ENCODE results near the gene SRPK2. TPM values are rescaled to one million over a fixed set of nuclear protein-coding genes. Genes with fewer than 3 reads are reported as not detected.

SRPK2 gene
- total RNA-seq, 8 experiments from 2014 or later, result 36.4 to 96.1 (median 47.3) TPM

DNA sequence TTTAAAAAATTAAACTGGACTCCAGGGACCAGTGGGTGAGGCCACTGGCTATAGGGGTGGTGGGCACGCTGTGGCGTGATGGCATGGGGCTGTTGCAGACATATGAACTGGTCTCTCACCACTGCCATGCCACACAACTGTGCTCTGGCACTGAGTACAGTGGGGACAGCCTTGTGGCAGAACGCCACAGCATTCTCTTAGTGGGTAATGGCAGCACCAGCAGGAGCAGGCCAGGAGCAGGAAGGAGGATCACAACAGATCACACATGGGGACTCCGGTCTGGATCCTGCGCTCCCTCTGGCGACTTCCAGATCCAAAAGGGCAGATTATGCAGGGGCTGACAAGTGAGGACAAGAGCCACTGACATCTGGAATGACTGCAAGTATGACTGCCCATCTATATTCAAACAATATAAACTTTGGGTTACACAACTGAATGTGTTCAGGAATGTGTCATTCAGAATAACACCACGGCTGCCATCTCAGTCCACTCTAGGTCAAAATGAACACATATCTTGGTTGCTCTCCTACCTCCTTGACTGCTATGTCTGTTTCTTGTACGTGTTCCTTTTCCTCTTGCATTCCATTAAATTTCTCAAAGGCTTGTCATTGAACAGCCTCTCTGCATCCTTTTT, 198.7 kb downstream of the SRPK2 start:
- ATAC-seq (replicated peaks in 6 of 8), result no peak

GRCh38 chr7:105188201-105188600, 200.5 kb downstream of the SRPK2 start:
- ATAC-seq (replicated peaks in 6 of 8), result peak in 1 of 8 experiments; percentile 22
- peaks cover 0 to 9% of the 10 kb centered on the region in 2 donors for H3K4me1 ChIP-seq (replicated peaks in 1 of 2)
- H3K4me3 ChIP-seq, result no peak overlapping the region
- in situ Hi-C loops (cut with MboI; ENCODE audit: low pct_unique_long_range_greater_than_20kb in 2 of 9, low sequenced_read_pairs in 9 of 9, unreplicated experiment in 9 of 9), result no loop called here
- no peak overlapping the region for H3K27ac ChIP-seq

More for the DNA sequence above, 198.7 kb downstream of the SRPK2 start:
- peaks cover 0 to 9% of the 10 kb centered on the region in 2 donors for H3K4me1 ChIP-seq (replicated peaks in 1 of 2)
- 70 to 100% (median 91%) methylated on average over 2 to 4 of the region's 8 CpGs; no CpG with 5 or more reads in 2 of the 10 experiments for WGBS, 10 experiments
- in situ Hi-C loops (cut with MboI; ENCODE audit: low pct_unique_long_range_greater_than_20kb in 2 of 9, low sequenced_read_pairs in 9 of 9, unreplicated experiment in 9 of 9), result no loop called here
- H3K27ac ChIP-seq, result no peak overlapping the region
- no peak overlapping the region for H3K4me3 ChIP-seq

GRCh38 chr7:105187302-105188169, 201.2 kb downstream of the SRPK2 start:
- 66 to 100% (median 82%) methylated on average over 1 to 4 of the region's 4 CpGs; no CpG with 5 or more reads in 1 of the 10 experiments for WGBS, 10 experiments
- in situ Hi-C loops (cut with MboI; ENCODE audit: low pct_unique_long_range_greater_than_20kb in 2 of 9, low sequenced_read_pairs in 9 of 9, unreplicated experiment in 9 of 9), result no loop called here
- Histone ChIP-seq H3K27ac (no peak overlapping the region), H3K4me1 (replicated peaks in 1 of 2) (peaks cover 0 to 9% of the 10 kb centered on the region in 2 donors), H3K4me3 (no peak overlapping the region)
- peak in 4 of 8 experiments; percentile 22 to 65 (median 38) for ATAC-seq (replicated peaks in 6 of 8)

- Histone ChIP-seq H3K27ac (no peak overlapping the region), H3K4me3 (no peak overlapping the region), H3K4me1 (replicated peaks in 1 of 2) (peaks cover 0 to 9% of the 10 kb centered on the region in 2 donors)
- ATAC-seq (replicated peaks in 6 of 8), result peak in 3 of 8 experiments; percentile 33 to 64 (median 48)
- in situ Hi-C loops (cut with MboI; ENCODE audit: low pct_unique_long_range_greater_than_20kb in 2 of 9, low sequenced_read_pairs in 9 of 9, unreplicated experiment in 9 of 9), result no loop called here
- 39 to 100% (median 95%) methylated on average over 1 to 2 of the region's 2 CpGs; no CpG with 5 or more reads in 1 of the 10 experiments for WGBS, 10 experiments
These were observed 203.3 kb downstream of the SRPK2 start for GRCh38 chr7:105185290-105186010.

- no peaks in the 10 kb centered on the region for H3K4me1 ChIP-seq (replicated peaks in 1 of 2)
- in situ Hi-C loops (cut with MboI; ENCODE audit: low pct_unique_long_range_greater_than_20kb in 2 of 9, low sequenced_read_pairs in 9 of 9, unreplicated experiment in 9 of 9), result no loop called here
- no peak overlapping the region for H3K4me3 ChIP-seq
- no peak overlapping the region for H3K27ac ChIP-seq
- WGBS, 10 experiments, result 80 to 100% (median 100%) methylated on average over 1 to 2 of the region's 2 CpGs; no CpG with 5 or more reads in 2 of the 10 experiments
- ATAC-seq (replicated peaks in 6 of 8), result no peak
These were observed 208.7 kb downstream of the SRPK2 start for GRCh38 chr7:105180002-105180401.

DNA sequence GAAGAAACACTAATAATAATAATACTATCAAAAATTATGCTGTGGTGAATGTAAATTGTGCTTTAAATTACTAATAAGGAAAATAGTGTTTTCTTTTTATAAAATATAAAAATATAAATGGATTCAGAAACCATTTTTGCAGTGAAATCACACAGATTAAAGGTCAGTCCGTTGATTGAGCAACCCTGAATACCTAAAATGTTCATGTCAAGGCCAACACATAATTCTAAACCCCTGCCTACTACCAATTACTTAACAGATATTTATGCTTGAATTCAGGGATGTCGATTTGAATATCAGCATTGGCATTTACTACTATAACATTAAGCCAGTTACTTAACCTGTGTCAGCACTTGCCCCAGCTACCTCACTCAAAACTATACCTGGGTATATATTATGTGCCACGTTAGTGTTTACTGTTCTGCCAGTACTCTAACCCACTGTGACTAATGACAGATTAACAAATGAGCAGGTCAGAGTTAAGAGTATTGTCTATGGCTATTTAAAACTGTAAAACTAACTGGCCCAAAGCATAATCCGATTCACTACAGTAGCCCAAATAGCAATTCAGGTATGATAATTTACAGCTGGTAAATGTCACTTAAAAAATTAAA, 209.7 kb downstream of the SRPK2 start:
- in situ Hi-C loops (cut with MboI; ENCODE audit: low pct_unique_long_range_greater_than_20kb in 2 of 9, low sequenced_read_pairs in 9 of 9, unreplicated experiment in 9 of 9), result no loop called here
- ATAC-seq (replicated peaks in 6 of 8), result no peak
- 85 to 100% (median 91%) methylated on average over 1 to 4 of the region's 4 CpGs; no CpG with 5 or more reads in 1 of the 10 experiments for WGBS, 10 experiments

GRCh38 chr7:105178177-105178576, 210.5 kb downstream of the SRPK2 start:
- Histone ChIP-seq H3K4me1 (replicated peaks in 1 of 2) (no peaks in the 10 kb centered on the region), H3K27ac (no peak overlapping the region), H3K4me3 (no peak overlapping the region)
- in situ Hi-C loops (cut with MboI; ENCODE audit: low pct_unique_long_range_greater_than_20kb in 2 of 9, low sequenced_read_pairs in 9 of 9, unreplicated experiment in 9 of 9), result no loop called here
- ATAC-seq (replicated peaks in 6 of 8), result no peak
- WGBS, 10 experiments, result 14 to 96% (median 70%) methylated on average over 1 to 4 of the region's 4 CpGs

More for the DNA sequence above, 209.7 kb downstream of the SRPK2 start:
- H3K4me3 ChIP-seq, result no peak overlapping the region
- no peak overlapping the region for H3K27ac ChIP-seq
- H3K4me1 ChIP-seq (replicated peaks in 1 of 2), result no peaks in the 10 kb centered on the region

GRCh38 chr7:105177026-105177425, 211.7 kb downstream of the SRPK2 start:
- H3K4me1 ChIP-seq (replicated peaks in 1 of 2), result no peaks in the 10 kb centered on the region
- in situ Hi-C loops (cut with MboI; ENCODE audit: low pct_unique_long_range_greater_than_20kb in 2 of 9, low sequenced_read_pairs in 9 of 9, unreplicated experiment in 9 of 9), result no loop called here
- H3K4me3 ChIP-seq, result no peak overlapping the region
- WGBS, 10 experiments, result 72 to 100% (median 93%) methylated on average over 2 to 3 of the region's 3 CpGs; no CpG with 5 or more reads in 1 of the 10 experiments
- no peak for ATAC-seq (replicated peaks in 6 of 8)
- H3K27ac ChIP-seq, result no peak overlapping the region

DNA sequence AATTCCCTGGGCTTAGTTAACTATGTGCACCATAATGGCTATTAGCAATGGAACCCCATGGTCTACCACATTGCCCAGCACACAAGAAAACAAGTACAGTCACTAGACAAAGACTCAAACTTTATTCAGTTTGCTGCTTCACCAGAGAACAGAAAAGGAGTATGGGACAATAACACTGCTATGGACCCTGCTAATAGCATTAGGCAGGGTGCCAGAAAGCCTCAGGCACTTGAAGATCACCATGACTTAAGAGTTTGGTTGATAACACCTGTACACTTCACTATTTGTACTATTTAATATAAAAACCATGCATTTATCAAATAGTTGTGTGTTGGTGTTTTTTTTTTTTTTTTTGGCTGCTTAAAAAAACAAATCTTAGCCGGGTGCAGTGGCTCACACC, 215.1 kb downstream of the SRPK2 start:
- Histone ChIP-seq H3K4me3 (no peak overlapping the region), H3K4me1 (replicated peaks in 1 of 2) (no peaks in the 10 kb centered on the region), H3K27ac (no peak overlapping the region)
- in situ Hi-C loops (cut with MboI; ENCODE audit: low pct_unique_long_range_greater_than_20kb in 2 of 9, low sequenced_read_pairs in 9 of 9, unreplicated experiment in 9 of 9), result no loop called here
- WGBS, 10 experiments, result 80 to 100% (median 83%) methylated on average over 1 of the region's 1 CpG; no CpG with 5 or more reads in 7 of the 10 experiments
- no peak for ATAC-seq (replicated peaks in 6 of 8)

DNA sequence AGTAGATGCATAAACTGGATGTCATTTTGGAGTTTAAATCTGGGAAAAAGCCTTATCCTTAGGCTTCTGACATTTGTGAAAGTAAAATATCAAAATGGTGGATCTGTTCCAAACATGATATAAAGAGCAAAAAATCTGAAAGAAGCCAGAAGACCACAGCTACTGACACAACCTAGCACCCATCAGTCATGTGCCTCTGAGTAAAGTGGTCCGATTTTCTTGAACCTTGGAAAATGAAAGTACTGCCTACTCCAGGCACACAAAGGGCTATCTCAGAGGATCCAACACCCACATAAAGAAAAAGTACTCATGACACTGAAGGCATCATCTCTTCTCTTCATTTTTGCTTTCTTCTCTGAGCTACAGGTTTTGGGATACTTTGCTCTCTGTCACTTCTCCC, 224.0 kb downstream of the SRPK2 start:
- no peak overlapping the region for H3K4me3 ChIP-seq
- H3K27ac ChIP-seq, result no peak overlapping the region
- ATAC-seq (replicated peaks in 6 of 8), result no peak
- no peaks in the 10 kb centered on the region for H3K4me1 ChIP-seq (replicated peaks in 1 of 2)
- in situ Hi-C loops (cut with MboI; ENCODE audit: low pct_unique_long_range_greater_than_20kb in 2 of 9, low sequenced_read_pairs in 9 of 9, unreplicated experiment in 9 of 9), result no loop called here
- WGBS, 10 experiments, result 86 to 100% (median 100%) methylated on average over 1 of the region's 1 CpG; no CpG with 5 or more reads in 4 of the 10 experiments

DNA sequence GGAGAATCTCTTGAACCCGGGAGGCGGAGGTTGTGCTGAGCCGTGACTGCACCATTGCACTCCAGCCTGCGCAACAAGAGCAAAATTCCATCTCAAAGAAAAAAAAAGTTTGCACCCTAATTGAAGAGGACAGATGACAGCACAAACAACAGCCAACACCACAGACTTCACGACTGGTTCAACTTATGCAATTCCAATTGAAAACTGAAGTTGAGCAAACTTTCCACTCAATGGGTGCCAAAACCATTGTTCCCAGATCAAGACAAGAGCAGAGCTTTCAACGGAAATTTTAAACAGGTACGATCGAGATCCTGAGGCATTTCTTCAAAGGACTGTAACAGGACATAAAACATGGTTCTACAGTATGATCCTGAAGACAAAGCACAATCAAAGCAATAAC, 225.0 kb downstream of the SRPK2 start:
- H3K27ac ChIP-seq, result no peak overlapping the region
- ATAC-seq (replicated peaks in 6 of 8), result no peak
- WGBS, 10 experiments, result 66 to 100% (median 92%) methylated on average over 1 to 8 of the region's 8 CpGs
- in situ Hi-C loops (cut with MboI; ENCODE audit: low pct_unique_long_range_greater_than_20kb in 2 of 9, low sequenced_read_pairs in 9 of 9, unreplicated experiment in 9 of 9), result no loop called here
- H3K4me1 ChIP-seq (replicated peaks in 1 of 2), result no peaks in the 10 kb centered on the region
- H3K4me3 ChIP-seq, result no peak overlapping the region

DNA sequence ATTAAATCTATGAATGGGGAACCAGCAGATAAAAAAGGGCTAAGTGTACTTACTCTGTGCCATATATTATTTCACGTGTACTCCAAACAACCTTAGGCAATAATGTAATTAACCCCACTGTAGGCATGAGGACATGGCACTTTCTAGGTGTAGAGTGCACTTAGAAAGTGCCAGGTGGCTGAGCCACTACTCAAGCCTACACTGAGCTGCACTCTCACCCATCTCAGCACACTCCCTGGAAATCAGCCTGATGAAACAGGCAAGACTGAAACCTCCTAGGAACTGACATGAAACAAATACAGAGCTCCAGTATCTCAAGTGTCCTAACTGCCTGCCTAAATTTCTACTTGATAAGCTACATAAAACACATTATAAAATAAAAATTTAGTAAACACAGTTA, 227.4 kb downstream of the SRPK2 start:
- WGBS, 10 experiments, result 75 to 100% (median 100%) methylated on average over 1 of the region's 1 CpG; no CpG with 5 or more reads in 3 of the 10 experiments
- H3K27ac ChIP-seq, result no peak overlapping the region
- in situ Hi-C loops (cut with MboI; ENCODE audit: low pct_unique_long_range_greater_than_20kb in 2 of 9, low sequenced_read_pairs in 9 of 9, unreplicated experiment in 9 of 9), result no loop called here
- ATAC-seq (replicated peaks in 6 of 8), result no peak
- no peaks in the 10 kb centered on the region for H3K4me1 ChIP-seq (replicated peaks in 1 of 2)
- no peak overlapping the region for H3K4me3 ChIP-seq
